IMR-90 (cell line): ENCODE results near the gene UBE2K. TPM values are rescaled to one million over a fixed set of nuclear protein-coding genes. Genes with fewer than 3 reads are reported as not detected.

Source experiments
- ATAC-seq: fragments of 200-7000 bp; cut with Tn5 transposase; 2 replicates; pipeline ENCODE4 v1.9.1; 2020; ENCODE audit warnings: low read depth, mild to moderate bottlenecking, moderate library complexity
- BruUV-seq: library from RNA; stranded (reverse); fragments of 400-500 nt; replicated peaks from 2 replicates; lab custom pipeline; 2021; lab: Mats Ljungman, UMichigan
- CTCF ChIA-PET: fragments of 300-600 bp; formaldehyde crosslinking; extraction: SDS; loops from one replicate; lab custom pipeline; 2021; ENCODE audit warnings: antibody characterized with exemption; lab: Yijun Ruan, JAX
- POLR2A ChIA-PET: fragments of 300-600 bp; sonication (Branson Sonifier 250); formaldehyde crosslinking; loops from one replicate; lab custom pipeline; 2022; ENCODE audit warnings: antibody characterized with exemption; ENCODE audit not compliant: unreplicated experiment; lab: Charles Lee
- DNase-seq: peaks from one replicate; pipeline ENCODE4 v3.0.0; 2013
- H2AFZ ChIP-seq: replicated peaks from 2 replicates; pipeline ENCODE3; 2013; ENCODE audit warnings: low read length, mild to moderate bottlenecking; ENCODE audit not compliant: poor library complexity
- H2AK5ac ChIP-seq: 2 replicates; pipeline ENCODE4 v1.6.1; 2013; ENCODE audit warnings: low read depth, low read length, inconsistent platforms
- H2AK9ac ChIP-seq: replicated peaks from 2 replicates; pipeline ENCODE3; 2013; ENCODE audit warnings: mild to moderate bottlenecking, low read depth, low read length, moderate library complexity; ENCODE audit not compliant: poor library complexity
- H2BK120ac ChIP-seq: 2 replicates; pipeline ENCODE4 v1.6.1; 2013; ENCODE audit warnings: low read depth, low read length, inconsistent platforms
- H2BK15ac ChIP-seq: 3 replicates; pipeline ENCODE4 v1.6.1; 2013; ENCODE audit warnings: low read depth, low read length, inconsistent platforms
- H2BK20ac ChIP-seq: 2 replicates; pipeline ENCODE4 v1.6.1; 2013; ENCODE audit warnings: low read depth, mild to moderate bottlenecking, inconsistent platforms, low read length, moderate library complexity
- H2BK5ac ChIP-seq: 2 replicates; pipeline ENCODE4 v1.6.1; 2013; ENCODE audit warnings: mild to moderate bottlenecking, low read depth, low read length, inconsistent platforms; ENCODE audit not compliant: poor library complexity, severe bottlenecking
- H3K14ac ChIP-seq: replicated peaks from 2 replicates; pipeline ENCODE4 v1.6.1; 2013; ENCODE audit warnings: low read depth, low read length, inconsistent platforms
- H3K18ac ChIP-seq: 2 replicates; pipeline ENCODE4 v1.6.1; 2013; ENCODE audit warnings: low read depth, low read length, control low read depth
- H3K23ac ChIP-seq: 2 replicates; pipeline ENCODE4 v1.6.1; 2013; ENCODE audit warnings: low read depth, low read length, inconsistent platforms
- H3K27ac ChIP-seq: 2 replicates; pipeline ENCODE4 v1.5.1; 2013; ENCODE audit warnings: mild to moderate bottlenecking, control low read depth, low read length; ENCODE audit not compliant: insufficient read depth
- H3K27me3 ChIP-seq: 2 replicates; pipeline ENCODE4 v1.6.1; 2013; ENCODE audit warnings: low read length; ENCODE audit not compliant: control insufficient read depth, insufficient read depth
- H3K36me3 ChIP-seq: 2 replicates; pipeline ENCODE4 v1.6.1; 2013; ENCODE audit warnings: low read length, mixed read lengths; ENCODE audit not compliant: control insufficient read depth, insufficient read depth
- H3K4ac ChIP-seq: 2 replicates; pipeline ENCODE4 v1.6.1; 2013; ENCODE audit warnings: low read depth, low read length, inconsistent platforms
- H3K4me1 ChIP-seq: 2 replicates; pipeline ENCODE4 v1.6.1; 2013; ENCODE audit warnings: low read length, mixed read lengths; ENCODE audit not compliant: control insufficient read depth, insufficient read depth
- H3K4me2 ChIP-seq: 2 replicates; pipeline ENCODE4 v1.6.1; 2013; ENCODE audit warnings: low read depth, mild to moderate bottlenecking, control low read depth, low read length, moderate library complexity
- H3K4me3 ChIP-seq: 2 replicates; pipeline ENCODE4 v1.5.1; 2013; ENCODE audit warnings: low read depth, mild to moderate bottlenecking, control low read depth, low read length, moderate library complexity; ENCODE audit not compliant: insufficient read depth
- H3K56ac ChIP-seq: 2 replicates; pipeline ENCODE4 v1.6.1; 2013; ENCODE audit warnings: low read length, inconsistent platforms; ENCODE audit not compliant: insufficient read depth; ENCODE audit errors: extremely low read depth
- H3K79me1 ChIP-seq, 2 experiments: 2 replicates each; pipeline ENCODE4 v1.6.1; 2013; ENCODE audit warnings: low read length in 2 of 2, inconsistent platforms in 1 of 2, low read depth in 1 of 2
- H3K9ac ChIP-seq: 2 replicates; pipeline ENCODE4 v1.6.1; 2013; ENCODE audit warnings: low read depth, low read length, control low read depth
- H3K9me1 ChIP-seq: 2 replicates; pipeline ENCODE4 v1.6.1; 2013; ENCODE audit warnings: low read length, inconsistent platforms; ENCODE audit not compliant: insufficient read depth
- H3K9me3 ChIP-seq: 2 replicates; pipeline ENCODE4 v1.6.1; 2013; ENCODE audit warnings: low read length; ENCODE audit not compliant: control insufficient read depth, insufficient read depth
- H4K20me1 ChIP-seq: 2 replicates; pipeline ENCODE4 v1.6.1; 2013; ENCODE audit warnings: low read length, inconsistent platforms; ENCODE audit not compliant: insufficient read depth
- H4K5ac ChIP-seq: 2 replicates; pipeline ENCODE4 v1.6.1; 2013; ENCODE audit warnings: mild to moderate bottlenecking, low read depth, low read length, control low read depth
- H4K8ac ChIP-seq, 2 experiments: 2 replicates each; pipeline ENCODE4 v1.6.1; 2013; ENCODE audit warnings: low read depth in 2 of 2, low read length in 2 of 2, control low read depth in 1 of 2, inconsistent platforms in 1 of 2
- H4K91ac ChIP-seq: 2 replicates; pipeline ENCODE4 v1.6.1; 2013; ENCODE audit warnings: low read depth, low read length, inconsistent platforms; ENCODE audit not compliant: insufficient read depth
- CHD1 ChIP-seq: IDR thresholded peaks from 2 replicates; pipeline ENCODE4 v1.6.1; 2012; ENCODE audit warnings: low read depth, low read length, improper control_type of control experiment
- NFE2L2 ChIP-seq: fragments of 150-350 bp; IDR thresholded peaks from 2 replicates; pipeline ENCODE4 v1.6.1; 2016; ENCODE audit warnings: low read depth, mild to moderate bottlenecking, low read length
- RCOR1 ChIP-seq: IDR thresholded peaks from 2 replicates; pipeline ENCODE4 v1.6.1; 2012; ENCODE audit warnings: mild to moderate bottlenecking, low read length, improper control_type of control experiment; ENCODE audit not compliant: insufficient replicate concordance
- SMC3 ChIP-seq: fragments of 150-350 bp; IDR thresholded peaks from 2 replicates; pipeline ENCODE4 v1.6.1; 2016; ENCODE audit warnings: low read depth, mild to moderate bottlenecking, antibody characterized with exemption, low read length, moderate library complexity
- WGBS, 2 experiments: methylation state at CpG; one replicate each; pipeline versions ENCODE4 v1.1.5 to v1.1.7; 2013; ENCODE audit warnings: missing lambda C conversion rate in 2 of 2; ENCODE audit not compliant: insufficient read length in 1 of 2; ENCODE audit errors: extremely low coverage in 2 of 2; 5-methylcytosine and 5-hydroxymethylcytosine counted together
- dilution Hi-C: fragments of 300-500 bp; cut with HindIII; formaldehyde crosslinking; loops from one replicate; pipeline ENCODE4 v1.14.3; 2018; ENCODE audit warnings: low sequenced_read_pairs; ENCODE audit not compliant: unreplicated experiment
- in situ Hi-C: fragments of 300-500 bp; cut with MboI; formaldehyde crosslinking; loops from 3 replicates; pipeline ENCODE4 v1.14.3; 2019; ENCODE audit warnings: low sequenced_read_pairs, inconsistent platforms, mixed read lengths
- intact Hi-C: fragments of 100-400 bp; cut with micrococcal nuclease; formaldehyde crosslinking; loops from 2 replicates; pipeline ENCODE4 v1.10.0; 2022
- polyA plus RNA-seq, 3 experiments: library from polyadenylated mRNA; depleted of rRNA; stranded (reverse); fragments of >200 nt; gene quantifications; 2 replicates each; pipeline ENCODE4 v1.2.3, GENCODE V29; 2012; ENCODE audit warnings: low replicate concordance in 1 of 3
- total RNA-seq: library from RNA; depleted of rRNA; stranded (reverse); fragments of >200 nt; gene quantifications from 2 replicates; pipeline ENCODE4 v1.2.3, GENCODE V29; 2012

The UBE2K gene
- total and polyA plus RNA-seq, 2 of the 4 experiments (the other 2 are of a cell fraction), result 17.7 to 44.8 TPM

DNA sequence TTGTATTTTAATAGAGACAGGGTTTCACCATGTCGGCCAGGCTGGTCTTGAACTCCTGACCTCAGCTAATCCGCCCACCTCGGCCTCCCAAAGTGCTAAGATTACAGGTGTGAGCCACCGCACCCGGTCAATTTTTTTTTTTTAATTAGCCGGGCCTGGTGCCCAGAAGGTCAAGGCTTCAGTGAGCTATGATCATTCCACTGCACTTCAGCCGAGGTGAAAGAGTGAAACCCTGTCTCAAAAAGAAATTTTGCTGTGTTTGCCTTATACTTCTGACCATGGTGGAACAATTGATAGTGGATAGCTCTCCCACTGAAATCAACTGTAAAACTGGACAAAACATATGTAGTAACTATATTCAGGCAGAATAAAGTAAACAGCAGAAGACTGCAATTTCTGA, 35.3 kb upstream of the UBE2K start:
- H3K4me2 ChIP-seq, result no peak overlapping the region
- H3K79me1 ChIP-seq, result no peaks in the 10 kb centered on the region
- BruUV-seq, result no TSS peak

More for the DNA sequence above, 35.3 kb upstream of the UBE2K start:
- Histone ChIP-seq H4K20me1 (peaks cover 5% of the 10 kb centered on the region; the same call in 1 of the 2 replicates), H3K27me3 (no peaks in the 10 kb centered on the region), H2BK5ac (no peak overlapping the region), H3K4me3 (no peak overlapping the region), H3K36me3 (no peaks in the 10 kb centered on the region), H4K91ac (no peak overlapping the region), H2BK15ac (no peak overlapping the region), H3K56ac (no peak overlapping the region), H2BK120ac (no peak overlapping the region), H2BK20ac (no peak overlapping the region), H3K4ac (no peak overlapping the region), H3K9me1 (peaks cover 5% of the 10 kb centered on the region), H2AFZ (no peak overlapping the region), H3K14ac (no peak overlapping the region), H4K5ac (no peak overlapping the region), H3K23ac (no peak overlapping the region), H3K18ac (no peak overlapping the region), H3K4me1 (peaks cover 4% of the 10 kb centered on the region), H2AK9ac (no peak overlapping the region), H3K9ac (no peak overlapping the region), H3K27ac (no peak overlapping the region), H3K9me3 (no peaks in the 10 kb centered on the region), H4K8ac (no peak overlapping the region), H2AK5ac (no peak overlapping the region)
- dilution Hi-C loops, result no loop called here
- 83% methylated on average over 2 of the region's 7 CpGs; no CpG with 5 or more reads in 1 of the 2 experiments for WGBS, 2 experiments
- DNase-seq, result no peak
- in situ Hi-C loops, result no loop called here
- ChIA-PET CTCF (interaction anchor here (0.6 kb wide), 2 partner anchors 38 to 738 kb away, joined by 3 to 7 read pairs; no protein-coding TSS in a partner anchor), POLR2A (no interaction called here)
- TF ChIP-seq RCOR1 (no peak), CHD1 (no peak), NFE2L2 (no peak), SMC3 (no peak)
- intact Hi-C loops, result no loop called here
- no peak for ATAC-seq
